ENCODE results near the gene ADCY10.
"Not testable (repeated sequence)": the region's sequence is repeated elsewhere in the genome, so short reads cannot be mapped to it uniquely, and the experiment has no call there.

The ADCY10 gene

DNA sequence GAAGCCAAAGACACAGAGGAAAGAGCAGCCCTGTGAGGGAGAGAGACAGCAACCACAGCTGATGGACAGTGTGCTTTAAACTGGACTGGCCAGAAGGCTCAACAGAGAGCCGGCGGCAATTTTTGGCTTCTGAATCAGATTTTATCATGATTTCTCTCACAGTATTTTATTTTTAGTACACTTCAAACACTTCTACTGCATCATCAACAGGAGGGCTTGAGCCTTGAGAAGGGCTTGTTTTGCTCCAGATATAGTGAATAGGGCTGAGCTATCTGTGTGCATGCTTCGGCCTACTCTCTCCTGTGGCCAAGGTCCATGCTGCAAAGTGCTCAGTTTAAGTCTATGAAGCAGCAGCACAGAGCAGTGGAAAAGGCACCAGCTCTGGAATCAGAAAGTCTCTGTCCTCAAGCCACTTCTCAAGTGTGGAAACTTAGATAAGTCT lies 33.3 kb downstream of the ADCY10 start:
- DNase-seq: no peak

DNA sequence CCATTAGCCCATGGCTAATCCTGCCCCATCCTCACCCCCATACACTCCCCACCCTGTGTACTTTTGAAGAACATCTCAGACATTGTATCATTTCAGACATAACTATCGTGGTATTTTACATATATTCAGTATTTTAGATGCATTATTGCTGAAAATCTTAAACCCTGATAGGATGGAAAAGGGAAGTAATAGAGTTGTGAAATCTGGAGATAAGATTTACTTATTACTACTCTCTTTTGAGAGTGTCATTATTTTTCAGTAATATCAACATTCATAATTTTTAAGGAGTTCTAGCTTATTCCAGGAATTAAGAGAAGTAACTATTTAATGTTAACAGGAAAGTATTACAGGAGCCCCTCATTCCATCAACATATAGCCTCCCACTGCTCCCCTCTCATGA lies 34.4 kb downstream of the ADCY10 start:
- no peak for DNase-seq

- DNase-seq: no peak
These were observed 35.4 kb downstream of the ADCY10 start for GRCh38 chr1:167878372-167879160.

- DNase-seq: no peak
These were observed 37.2 kb downstream of the ADCY10 start for GRCh38 chr1:167876597-167877175.

DNA sequence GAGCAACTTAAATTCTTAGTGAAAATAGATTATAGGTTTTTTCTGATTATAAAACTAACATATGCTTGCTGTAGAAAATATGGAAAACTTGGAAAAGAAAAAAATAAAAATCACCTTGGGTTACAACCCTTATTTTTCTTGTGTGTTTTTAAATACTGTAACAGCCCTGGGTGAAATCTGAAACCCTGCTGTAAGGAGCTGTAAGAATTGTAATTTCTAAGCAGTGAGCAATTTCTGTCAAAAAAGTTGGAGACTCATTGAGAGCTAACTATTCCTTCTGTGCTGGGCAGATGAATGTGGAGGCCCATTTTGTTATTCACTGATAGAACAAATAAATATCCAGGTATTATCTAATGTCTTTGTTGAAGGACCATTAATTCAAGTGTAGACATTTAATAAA lies 42.6 kb downstream of the ADCY10 start:
- DNase-seq: no peak

DNA sequence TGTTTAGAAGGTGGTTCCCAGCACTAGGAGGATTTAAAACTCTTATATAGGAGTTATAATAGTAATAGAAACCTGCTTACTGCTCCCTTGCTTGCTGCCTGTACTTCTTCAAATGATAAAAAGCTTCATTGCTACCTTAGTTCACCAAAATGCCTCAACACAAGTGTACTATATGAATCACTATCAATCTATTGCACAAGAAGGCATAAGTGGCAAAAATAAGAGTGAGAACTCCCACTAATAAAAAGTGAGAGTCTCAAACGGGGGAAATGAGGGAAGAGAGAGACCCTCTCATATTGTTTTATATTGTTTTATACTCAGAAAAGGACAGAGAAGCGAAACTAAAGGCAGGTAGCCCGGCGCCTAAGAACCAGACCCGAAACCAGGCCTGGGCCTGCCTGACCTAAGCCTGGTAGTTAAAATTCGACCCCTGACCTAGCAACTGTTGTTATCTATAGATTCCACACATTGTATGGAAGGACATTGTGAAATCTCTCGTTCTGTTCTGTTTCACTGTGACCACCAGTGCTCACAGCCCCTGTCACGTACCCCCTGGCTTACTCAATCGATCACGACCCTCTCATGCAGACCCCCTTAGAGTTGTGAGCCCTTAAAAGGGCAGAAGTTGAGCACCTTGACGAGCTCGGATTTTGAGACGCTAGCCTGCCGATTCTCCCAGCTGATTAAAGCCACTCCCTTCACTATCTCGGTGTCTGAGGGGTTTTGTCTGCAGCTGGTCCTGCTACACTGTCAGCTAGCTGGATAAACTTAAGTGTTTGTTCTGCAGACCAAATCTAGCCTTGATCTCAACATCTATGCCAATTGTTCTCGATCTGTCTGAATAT lies 44.6 kb downstream of the ADCY10 start:
- DNase-seq: not testable (repeated sequence)

DNA sequence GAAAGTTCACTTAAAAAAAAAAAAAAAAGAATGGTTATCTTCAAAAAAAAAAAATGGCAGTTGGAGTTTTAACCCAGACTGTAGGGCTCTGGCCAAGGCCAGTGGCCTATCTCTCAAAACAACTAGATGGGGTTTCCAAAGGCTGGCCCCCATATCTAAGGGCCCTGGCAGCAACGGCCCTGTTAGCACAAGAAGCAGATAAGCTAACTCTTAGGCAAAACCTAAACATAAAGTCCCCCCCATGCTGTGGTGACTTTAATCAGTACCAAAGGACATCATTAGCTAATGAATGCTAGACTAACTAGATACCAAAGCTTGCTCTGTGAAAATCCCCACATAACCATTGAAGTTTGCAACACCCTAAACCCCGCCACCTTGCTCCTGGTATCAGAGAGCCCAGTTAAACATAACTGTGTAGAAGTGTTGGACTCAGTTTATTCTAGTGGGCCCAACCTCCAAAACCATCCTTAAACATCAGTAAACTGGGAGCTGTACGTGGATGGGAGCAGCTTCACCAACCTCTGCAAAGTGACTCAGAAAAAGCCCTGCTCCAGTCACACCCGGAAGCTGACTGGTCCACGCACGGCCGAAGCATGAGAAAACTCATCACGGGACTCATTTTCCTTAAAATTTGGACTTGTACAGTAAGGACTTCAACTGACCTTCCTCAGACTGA lies 47.1 kb downstream of the ADCY10 start:
- DNase-seq: not testable (repeated sequence)

GRCh38 chr1:167866326-167866725 lies 47.6 kb downstream of the ADCY10 start:
- not testable (repeated sequence) for DNase-seq

- not testable (repeated sequence) for DNase-seq
These were observed 48.1 kb downstream of the ADCY10 start for GRCh38 chr1:167865804-167866308.

DNA sequence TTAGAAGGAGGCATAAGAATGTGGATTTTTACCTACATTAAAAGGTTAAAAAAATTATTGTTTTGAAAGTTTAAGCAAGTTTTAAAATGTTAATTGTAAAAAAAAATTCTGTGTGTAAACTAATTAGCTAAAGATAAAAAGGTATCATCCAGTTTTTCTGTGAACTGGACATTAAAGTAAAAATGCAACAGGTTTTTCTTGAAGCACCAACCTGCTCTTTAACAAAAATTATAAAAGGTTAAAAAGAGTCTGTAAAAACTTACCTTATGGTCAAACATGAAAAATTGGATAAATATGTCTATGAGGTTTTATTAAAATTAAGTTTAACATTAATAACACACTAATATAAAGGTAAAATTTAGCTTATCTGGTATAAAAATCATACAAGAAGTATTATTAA lies 48.7 kb downstream of the ADCY10 start:
- not testable (repeated sequence) for DNase-seq

- DNase-seq: no peak
These were observed 49.4 kb downstream of the ADCY10 start for GRCh38 chr1:167864392-167865032.

GRCh38 chr1:167863921-167864279 lies 50.0 kb downstream of the ADCY10 start:
- DNase-seq: no peak

DNA sequence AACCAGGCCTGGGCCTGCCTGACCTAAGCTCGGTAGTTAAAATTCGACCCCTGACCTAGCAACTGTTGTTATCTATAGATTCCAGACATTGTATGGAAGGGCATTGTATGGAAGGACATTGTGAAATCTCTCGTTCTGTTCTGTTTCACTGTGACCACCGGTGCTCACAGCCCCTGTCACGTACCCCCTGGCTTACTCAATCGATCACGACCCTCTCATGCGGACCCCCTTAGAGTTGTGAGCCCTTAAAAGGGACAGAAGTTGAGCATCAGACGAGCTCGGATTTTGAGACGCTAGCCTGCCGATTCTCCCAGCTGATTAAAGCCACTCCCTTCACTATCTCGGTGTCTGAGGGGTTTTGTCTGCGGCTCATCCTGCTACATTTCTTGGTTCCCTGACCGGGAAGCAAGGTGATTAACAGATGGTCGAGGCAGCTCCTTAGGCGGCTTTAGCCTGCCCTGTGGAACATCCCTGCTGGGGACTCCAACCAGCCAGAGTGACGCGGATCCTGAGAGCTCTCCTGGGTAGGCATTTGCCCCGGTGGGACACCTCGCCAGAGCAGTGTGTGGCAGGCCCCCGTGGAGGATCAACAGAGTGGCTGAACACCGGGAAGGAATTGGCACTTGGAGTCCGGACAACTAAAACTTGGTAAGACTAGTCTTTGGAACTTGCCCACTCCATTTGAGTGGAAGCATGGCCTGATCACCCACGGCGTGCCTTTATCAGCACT lies 50.6 kb downstream of the ADCY10 start:
- not testable (repeated sequence) for DNase-seq

DNA sequence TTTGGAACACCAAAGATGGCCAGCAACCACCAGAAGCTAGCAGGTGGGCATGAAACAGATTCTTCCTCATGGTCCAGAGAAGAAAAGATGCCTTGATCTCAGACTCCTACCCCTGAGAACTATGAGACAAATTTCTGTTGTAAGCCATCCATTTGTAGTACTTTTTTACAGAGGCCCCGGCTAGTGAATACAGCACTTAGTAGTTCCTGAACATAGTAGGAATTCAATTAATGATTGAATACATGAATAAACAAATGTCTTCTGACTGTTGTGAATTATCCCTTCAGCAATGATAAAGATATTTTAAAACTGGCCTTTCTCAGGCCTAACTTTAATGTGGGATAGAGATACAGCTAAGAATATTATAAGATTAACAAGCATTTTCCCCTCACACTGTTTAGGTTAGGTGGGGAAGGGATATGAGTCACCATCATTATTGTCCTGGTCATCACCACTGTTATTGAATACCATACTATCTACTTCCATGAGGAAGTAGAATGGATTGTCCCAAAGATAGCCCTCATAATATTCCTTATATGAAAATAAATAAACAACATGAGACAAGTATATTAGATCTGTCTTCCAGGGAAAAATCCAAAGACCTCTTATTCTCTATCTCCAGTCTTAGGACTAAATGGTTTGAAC lies 51.4 kb downstream of the ADCY10 start:
- no peak for DNase-seq

DNA sequence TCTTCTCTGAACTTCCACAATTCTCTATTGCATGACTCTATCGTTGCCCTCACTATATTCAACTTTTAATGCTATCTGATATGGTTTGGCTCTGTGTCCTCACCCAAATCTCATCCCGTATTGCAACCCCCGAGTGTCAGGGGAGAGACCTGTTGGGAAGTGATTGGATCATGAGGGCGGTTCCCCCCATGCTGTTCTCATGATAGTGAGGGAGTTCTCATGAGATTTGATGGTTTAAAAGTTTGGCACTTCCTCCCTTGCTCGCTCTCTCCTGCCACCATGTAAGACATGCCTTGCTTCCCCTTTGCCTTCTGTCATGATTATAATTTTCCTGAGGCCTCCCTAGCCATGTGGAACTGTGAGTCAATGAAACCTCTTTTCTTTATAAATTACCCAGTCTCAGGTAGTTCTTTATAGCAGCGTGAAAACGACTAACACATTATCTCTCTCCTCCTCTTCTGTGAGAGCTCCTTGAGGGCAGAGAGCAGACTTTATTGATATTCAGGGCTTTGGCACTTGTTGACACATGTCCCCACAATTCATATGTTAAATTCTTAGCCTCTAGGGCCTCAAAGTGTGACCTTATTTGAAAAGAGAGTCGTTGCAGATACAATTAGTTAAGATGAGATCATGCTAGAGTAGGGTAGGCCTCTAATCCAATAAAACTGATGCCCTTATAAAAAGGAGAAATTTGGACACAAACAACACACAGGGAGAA lies 52.1 kb downstream of the ADCY10 start:
- DNase-seq: no peak

DNA sequence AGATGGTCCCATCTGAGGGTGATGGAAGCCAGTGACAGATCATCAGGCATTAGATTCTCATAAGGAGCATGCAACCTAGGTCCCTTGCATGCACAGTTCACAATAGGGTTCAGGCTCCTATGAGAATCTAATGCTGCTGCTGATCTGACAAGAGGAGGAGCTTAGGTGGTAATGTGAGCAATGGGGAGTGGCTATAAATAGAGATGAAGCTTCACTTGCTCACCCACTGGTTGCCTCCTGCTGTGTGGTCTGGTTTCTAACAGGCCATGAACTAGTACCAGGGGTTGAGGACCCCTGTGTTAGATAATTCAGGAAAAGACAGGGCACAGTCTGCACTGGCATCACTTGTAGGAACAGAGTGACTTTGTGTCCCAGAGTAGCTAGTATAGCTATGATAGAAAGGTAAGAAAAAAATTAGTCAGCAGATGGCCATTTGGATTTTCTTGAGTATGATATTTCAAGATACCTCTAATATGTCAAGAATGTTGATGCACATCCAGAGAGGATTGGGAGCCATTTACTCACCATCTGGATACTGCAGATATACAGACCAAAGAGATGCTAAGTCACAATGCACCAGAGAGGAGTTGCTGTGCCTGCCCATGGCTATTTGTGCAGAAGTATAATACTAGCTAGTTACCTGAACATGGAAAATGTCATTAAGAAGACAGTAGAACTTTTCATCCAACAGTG lies 53.6 kb downstream of the ADCY10 start:
- DNase-seq: no peak

GRCh38 chr1:167856711-167857418 lies 57.1 kb downstream of the ADCY10 start:
- DNase-seq: no peak

DNA sequence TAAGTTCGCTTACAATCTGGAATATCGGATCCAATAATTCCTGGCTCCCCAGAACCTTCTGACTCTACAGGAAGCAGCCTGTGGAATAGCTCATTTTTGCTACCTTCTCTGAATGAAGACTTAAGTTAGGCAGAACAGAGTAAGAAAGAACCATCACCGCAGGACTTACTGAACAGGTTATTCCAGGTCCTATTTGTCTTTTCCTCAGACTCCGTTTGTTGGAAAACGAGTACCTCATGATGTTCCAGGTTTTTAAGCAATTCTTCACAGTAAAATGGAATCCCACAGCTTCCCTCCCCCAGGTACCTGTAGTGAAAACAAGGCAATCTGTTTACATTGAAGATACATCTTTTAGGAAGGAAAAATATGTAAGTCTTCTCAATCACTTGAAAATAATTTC lies 59.8 kb downstream of the ADCY10 start:
- DNase-seq: no peak

DNA sequence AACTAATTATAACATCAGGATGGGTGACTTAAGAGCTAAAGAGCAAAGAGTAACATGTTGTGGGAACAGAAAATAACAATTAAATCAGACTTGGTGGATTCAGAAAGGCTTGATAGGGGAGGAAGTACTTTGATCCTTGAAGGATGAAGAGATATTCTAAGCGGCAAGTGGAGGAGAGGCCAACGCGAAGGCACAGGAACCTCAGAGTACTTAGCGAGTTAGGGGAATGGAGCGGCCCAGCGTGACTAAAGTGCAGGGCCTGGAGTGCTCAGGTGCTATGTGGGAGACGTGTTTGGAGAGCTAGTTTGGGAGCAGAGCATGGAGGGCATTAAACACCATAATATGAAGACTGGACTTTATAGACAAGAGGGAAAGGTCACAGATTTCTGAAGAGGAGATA lies 64.3 kb downstream of the ADCY10 start:
- no peak for DNase-seq

Measured in SIG-M5 (cell line).